HG02973 (cell line): ENCODE data around the gene NUTM2D.
"Not testable (repeated sequence)": the region's sequence is repeated elsewhere in the genome, so short reads cannot be mapped to it uniquely, and the experiment has no call there.

Experiments used
- ATAC-seq: cut with Tn5 transposase; IDR thresholded peaks from one replicate; pipeline ENCODE4 v1.9.1; 2021; ENCODE audit warnings: moderate library complexity; ENCODE audit not compliant: unreplicated experiment

NUTM2D gene

DNA sequence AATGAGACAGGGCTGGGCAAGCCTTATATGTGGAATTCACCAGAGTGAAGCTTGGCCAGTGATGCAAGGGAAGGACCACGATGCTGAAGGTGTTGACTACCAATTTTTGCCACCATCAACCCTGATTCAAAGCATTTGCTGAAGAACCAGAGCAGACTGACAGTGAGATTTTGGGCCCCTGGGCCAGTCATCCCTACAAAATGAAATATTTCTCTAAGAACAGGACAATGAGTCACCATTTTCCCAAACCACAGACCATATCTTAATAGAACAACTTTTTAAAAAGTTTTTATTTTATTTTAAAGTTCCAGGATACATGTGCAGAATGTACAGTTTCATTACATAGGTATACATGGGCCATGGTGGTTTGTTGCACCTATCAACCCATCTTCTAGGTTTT, 16.5 kb downstream of the NUTM2D start:
- not testable (repeated sequence) for ATAC-seq

DNA sequence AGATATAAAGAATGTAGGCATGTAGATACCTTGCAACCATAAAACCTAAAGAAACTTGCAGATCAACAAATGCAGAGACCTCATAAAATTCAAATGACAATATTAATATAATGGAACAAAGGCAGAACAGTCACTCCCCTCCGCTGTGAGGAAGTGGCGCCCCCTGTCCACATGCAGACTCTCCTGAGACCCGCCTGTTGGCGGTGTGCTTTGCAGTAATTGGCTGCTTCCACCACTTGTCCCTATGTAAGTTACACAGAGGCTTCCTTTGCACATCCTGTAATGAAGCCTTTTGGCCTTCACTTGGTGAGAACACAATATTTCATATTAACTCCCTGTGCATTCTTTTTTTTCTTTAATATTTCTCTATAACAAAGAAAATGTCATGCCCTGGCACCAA, 21.6 kb downstream of the NUTM2D start:
- not testable (repeated sequence) for ATAC-seq

DNA sequence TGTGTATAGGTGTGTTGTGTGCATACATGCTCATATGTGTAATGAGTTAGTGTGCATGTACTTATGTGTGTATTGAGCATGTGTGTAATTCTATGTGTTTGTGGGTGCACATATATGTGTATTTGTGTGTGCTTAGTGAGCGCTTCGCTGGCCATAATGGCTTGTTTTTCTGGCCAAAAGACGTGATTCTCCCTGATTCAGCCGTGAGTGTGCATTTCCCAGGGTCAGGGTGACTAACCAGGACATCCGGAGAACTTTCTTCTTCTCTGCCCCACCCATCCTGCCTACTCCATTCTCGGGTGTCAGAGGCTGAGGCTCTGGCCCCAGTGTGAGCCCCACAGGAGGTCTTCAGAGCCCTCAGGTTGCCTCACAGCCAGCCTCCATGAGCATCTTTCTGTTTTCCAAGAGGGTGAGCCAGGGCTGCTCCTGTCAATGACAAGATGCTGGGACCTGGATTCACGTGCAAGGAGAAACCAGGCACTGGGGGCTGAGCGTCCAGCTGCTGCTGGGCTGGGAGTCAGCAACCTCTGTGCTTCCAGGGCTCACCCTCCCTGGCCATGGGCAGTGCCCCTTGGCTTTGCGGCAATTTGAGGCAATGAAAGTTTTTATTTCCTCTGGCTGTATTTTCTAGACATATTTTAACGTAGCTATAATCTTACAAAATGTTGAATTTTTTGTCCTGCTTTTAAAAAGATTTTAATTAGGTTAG, 25.8 kb downstream of the NUTM2D start:
- ATAC-seq = not testable (repeated sequence)

DNA sequence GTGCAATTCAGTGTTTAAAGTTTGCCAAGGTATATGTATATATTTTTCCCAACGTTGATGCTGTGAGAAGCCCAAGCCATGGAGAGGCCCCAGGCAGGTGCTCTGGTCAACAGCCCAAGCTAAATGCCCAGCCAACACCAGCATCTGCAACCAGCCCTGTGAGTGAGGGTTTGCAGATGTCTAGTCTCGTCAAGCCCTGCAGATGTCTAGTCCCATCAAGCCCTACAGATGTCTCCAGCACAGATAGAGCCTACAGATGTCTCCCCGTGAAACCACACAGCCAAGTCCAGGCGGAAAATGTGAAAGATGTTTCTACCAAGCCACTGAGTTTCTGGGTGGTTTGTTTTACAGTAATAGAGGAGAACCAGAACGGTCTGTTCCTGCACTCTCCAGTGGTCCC, 26.7 kb downstream of the NUTM2D start:
- not testable (repeated sequence) for ATAC-seq

DNA sequence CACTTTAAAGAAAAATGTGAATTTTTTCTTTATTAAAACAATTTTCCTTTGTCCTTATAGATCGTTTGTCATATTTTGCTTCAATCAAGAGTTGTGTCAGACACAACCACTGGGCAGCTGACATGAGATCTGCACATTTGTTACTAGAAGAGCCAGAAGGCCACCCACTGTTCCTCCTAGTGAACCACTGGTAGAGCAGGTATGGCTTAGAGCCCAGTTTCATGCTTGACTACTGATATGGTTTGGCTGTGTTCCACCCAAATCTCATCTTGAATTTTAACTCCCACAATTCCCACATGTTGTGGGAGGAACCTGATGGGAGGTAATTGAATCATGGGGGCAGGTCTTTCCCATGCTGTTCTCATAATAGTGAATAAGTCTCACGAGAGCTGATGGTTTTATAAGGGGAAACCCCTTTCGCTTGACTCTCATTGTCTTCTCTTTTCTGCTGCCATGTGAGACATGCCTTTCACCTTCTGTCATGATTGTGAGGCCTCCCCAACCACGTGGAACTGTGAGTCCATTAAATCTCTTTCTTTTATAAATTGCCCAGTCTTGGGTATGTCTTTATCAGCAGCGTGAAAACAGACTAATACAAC, 28.3 kb downstream of the NUTM2D start:
- not testable (repeated sequence) for ATAC-seq

DNA sequence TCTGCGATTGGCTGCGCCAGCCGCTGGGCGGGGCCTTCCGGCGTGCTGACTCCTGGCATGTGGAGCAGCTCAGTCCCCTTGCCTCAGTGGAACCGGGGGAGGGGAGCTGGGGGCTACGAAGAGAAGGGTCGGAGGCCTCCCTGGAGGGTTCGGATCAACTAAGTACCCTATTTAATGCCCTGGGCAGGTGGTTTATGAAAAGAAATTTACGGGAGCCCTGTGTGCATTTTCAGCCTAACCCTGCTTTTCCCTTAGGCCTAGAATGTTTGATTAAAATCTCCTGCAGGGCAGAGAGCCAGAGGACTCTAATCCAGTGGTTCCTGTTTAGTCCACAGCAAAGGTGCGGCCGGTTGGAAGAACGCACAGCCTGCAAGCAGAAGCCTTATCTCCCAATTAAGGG, 33.8 kb downstream of the NUTM2D start:
- not testable (repeated sequence) for ATAC-seq

DNA sequence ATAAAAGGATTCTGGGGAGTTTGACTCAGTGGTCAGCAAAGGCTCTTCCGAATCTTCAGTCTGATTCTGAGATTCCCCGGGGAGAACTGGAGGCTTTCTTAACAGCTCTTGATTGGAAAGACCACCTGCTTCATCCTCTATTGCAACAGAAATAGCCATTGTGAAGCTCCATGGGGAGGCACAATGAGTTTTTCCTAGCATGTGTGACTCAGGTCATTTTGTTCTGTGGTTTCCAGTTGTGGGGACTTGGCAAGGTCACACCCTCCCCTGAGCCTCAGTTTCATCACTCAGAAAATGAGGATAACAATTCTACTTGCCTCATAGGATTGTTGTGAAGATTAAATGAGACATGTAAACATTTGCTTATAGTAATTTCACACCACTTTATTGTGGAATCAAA, 38.7 kb downstream of the NUTM2D start:
- not testable (repeated sequence) for ATAC-seq

DNA sequence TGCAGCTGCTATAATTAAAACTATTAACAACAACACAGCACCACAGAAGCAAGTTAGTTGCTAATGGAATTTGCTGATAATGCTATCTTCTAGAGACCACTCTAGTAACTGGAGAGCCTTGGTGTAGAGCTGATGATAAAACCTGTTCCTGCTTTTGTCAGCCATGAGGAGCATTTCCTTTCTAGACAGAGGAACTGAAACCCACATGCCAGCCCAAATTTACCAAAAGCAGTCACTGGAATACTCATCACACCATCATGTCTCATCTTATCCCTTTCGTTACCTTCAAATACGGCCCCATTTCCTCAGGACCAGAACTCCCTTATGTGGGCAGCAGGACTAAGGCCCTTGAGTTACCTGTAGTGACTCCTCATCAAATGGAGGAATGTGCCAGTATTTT, 40.9 kb downstream of the NUTM2D start:
- ATAC-seq = peak; percentile 54

DNA sequence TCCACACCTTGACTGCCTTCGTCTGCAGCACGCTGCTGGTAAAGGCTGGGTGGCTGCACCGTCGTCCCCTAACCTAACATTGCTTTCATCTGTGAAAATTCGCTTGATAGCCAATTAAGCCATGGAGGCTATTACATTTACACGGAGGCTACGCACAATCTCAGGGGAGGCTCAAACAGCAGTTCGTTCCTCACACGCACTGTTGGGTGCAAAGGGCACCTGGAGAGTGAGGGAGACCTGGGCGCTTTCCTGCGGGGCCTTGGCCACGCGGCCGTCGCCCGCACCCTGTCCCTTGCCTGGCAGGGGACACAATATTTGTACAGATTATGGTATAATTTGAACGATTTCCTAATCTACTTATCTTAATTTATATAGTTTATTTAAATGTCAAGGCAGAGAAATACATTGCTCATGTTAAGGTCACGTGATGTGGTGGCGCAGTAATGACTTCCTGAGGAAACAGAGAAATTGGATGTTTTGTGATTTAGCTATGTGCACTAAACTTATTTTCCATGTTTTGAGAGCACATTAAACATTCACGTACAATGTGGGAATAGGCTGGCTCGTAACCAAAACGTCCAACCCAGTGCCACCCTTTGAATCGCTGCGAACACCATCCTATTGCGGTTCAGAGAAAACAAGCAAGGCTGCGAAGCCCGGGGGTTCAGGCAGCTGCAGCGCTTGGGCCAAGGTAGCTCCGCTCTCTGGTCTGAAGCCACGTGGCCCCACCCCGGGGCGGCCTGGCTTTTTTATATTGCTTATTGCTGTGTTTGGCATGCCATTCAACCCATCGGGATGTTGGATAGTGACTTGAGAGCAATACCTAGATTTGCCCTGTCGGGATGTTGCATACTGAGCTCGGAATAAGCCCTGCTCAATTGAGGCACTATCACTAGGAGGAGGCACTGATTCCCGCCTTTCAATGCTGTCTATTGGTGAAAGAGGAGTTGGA, 50.2 kb downstream of the NUTM2D start:
- ATAC-seq = not testable (repeated sequence)

DNA sequence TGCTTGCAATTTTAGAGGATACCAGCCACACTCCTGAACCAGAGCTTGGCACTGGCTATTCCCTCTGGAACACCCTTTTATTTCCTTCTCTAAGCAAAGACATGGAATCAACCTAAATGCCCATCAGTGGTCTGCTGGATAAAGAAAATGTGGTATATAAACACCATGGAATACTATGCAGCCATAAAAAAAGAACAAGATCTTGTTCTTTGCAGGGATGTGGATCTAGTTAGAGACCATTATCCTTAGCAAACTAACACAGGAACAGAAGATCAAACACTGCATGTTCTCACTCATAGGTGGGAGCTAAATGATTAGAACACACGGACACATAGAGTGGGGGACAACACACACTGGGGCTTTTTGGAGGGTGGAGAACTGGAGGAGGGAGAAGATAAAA, 56.4 kb downstream of the NUTM2D start:
- ATAC-seq = not testable (repeated sequence)
